GM18526 (cell line): Measurements from ENCODE around the gene PLXNB3.

Source experiments
- POLR2A ChIP-seq: IDR thresholded peaks from 3 replicates; pipeline ENCODE4 v1.6.1; 2011; ENCODE audit not compliant: insufficient read length; ENCODE audit errors: extremely low read depth

The PLXNB3 gene

DNA sequence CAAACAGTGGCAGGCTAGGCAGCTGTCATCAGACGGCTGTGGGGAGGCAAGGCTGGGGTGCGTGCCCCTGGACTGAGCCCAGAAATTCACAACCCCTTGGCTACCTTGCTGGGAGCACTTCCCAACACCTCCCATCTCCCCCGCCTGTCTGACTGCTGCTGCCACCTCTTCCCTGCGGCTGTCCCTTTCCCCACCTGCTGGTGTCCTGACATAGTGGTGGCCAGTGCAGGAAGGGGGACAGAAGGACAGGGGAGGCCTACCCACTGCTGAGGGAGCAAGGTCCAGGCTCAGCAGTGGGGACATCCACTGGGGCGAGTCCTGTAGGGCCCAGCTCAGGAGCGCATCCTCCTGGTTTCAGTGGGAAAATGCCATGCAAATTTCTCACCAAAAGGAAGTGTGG, 36.0 kb upstream of the PLXNB3 start:
- no peak for TF ChIP-seq POLR2A

DNA sequence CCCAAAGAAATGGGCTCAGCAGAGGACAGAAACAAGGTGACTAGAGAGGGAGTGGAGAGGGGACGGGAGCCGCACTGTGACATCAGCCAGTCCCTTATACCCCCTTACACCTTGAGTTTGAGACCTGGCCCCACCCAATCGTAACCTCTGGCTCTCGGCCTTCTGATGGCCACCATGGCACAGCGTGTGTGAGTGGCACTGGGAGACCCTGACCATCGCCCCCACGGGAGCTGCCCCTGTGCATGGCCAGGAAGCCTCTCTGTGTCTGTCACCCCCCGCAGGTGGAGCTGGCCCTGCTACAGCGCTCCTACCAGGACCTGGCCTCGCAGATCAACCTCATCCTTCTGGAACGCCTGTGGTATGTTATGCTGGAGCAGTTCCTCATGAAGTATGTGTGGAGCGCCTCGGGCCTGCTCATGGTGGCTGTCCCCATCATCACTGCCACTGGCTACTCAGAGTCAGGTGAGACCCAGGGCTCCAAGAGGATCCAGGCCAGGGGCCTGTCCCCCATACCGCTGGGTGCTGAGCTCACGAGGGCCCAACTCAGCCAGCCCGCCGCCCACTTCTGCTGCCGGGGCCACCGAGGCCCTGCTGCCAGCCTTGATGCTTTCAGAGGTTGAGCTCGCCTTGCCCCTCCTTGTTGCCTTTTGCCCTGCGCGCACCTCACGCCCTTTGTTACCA, 35.0 kb upstream of the PLXNB3 start:
- no peak for TF ChIP-seq POLR2A

DNA sequence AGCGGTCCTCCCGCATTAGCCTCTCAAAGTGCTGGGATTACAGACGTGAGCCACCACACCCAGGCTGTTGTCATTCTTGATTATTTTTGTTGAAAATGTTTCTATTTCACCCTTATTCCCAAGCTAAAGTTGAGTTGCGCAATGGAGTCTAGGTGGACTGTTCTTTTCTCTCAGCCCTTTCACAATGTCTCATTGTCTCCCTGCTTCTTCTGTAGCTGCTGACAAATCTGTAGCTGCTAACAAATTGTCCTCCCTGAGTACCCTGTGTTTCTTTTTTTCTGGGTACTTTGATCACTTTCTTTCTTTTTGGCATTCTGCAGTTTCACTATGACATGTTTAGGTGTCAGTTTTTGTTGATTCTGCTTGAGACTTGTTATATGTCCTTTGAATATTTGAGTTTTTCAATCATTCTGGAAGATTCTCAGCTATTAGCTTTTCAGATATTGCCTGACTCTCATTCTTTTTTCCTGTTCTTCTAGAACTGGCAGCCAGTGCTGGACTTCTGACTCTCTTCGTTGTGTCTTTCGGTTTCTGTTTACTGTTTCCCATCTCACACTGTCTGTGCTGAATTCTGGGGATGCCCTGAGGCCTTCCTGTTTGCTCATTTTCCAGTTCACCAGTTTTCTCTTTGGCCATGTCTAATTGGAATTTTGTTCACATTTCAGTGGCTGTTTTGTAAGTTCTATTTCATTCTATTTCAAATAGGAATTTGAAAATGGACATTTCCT, 32.8 kb upstream of the PLXNB3 start:
- no peak for TF ChIP-seq POLR2A

DNA sequence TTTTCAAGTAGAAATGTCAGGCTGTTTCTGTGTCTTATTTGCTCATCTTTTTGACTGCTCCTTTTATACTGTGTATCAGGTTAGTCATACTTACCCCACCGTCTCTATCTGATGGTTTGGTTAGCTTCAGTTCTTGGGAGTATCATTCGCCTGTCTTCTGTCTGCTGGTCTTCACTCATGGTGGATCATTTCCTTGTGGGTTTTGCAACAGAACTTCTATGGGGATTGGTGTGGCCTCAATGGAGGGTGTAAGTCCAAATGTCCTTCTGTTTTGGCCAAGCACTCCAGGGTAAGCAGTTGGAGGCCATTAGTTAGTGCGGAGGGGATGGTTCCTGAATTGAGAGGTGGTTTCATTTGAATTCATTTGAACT, 32.2 kb upstream of the PLXNB3 start:
- no peak for TF ChIP-seq POLR2A

DNA sequence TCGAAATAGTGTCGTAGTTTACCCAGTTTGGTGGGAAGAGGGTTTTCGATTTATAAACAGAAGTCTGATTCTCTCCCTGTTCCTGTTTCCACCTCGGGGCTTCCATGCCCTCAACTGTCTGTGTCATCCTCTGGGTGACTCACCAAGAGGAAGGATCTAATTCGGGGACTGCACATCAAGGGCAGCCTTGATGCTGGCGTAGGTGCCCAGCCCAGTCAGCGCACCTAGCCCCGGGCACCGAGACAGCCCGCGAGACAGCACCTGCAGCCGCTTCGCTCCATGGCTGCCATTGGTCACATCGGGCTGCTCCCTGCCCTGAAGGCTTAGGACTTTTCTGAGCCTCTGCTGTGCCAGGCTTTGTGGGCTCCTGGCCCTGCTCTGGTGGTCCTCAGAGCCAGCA, 31.6 kb upstream of the PLXNB3 start:
- no peak for TF ChIP-seq POLR2A

DNA sequence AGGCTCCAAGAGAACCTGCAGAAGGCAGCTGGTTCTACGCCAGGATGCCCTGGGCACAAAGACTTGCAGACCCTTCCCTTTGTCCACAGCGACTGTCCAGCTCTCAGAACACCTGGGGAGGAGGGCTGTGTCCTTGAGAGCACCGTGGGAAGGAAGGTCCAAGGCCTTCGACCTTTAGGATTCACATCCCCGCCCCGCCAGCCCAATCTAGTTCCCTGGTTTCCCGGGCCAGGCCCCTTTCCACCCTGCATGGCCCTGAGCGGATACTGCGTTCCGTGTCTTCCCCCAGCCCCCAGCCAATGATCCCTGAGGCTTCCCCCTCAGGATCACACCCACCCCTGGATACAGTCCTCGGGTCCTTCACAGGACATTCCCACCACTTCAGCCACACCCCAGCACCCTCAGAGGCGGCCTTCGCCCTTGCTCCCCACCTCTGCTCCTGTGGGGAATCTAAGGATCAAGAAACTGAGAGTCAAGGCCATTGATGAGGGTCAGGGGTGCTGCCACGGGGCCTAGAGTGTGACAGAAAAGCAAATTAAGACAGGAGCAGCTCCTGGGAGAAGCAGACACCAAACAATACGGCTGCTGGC, 30.3 kb upstream of the PLXNB3 start:
- no peak for TF ChIP-seq POLR2A

DNA sequence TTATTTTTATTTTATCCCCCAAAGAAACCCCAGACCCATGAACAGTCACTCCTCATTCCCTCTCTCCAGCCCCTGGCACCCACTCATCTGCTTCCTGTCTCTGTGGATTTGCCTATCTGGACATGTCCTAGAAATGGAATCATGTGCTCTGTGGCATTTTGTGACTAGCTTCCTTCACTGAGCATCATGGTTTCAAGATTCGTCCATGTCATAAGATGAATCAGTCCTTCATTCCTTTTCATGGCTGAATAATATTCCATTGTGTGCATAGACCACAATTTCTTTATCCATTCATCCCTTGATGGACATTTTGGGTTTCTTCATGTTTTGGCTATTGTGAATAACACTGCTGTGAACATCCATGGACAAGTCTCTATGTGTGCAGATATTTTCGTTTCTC, 29.2 kb upstream of the PLXNB3 start:
- no peak for TF ChIP-seq POLR2A

DNA sequence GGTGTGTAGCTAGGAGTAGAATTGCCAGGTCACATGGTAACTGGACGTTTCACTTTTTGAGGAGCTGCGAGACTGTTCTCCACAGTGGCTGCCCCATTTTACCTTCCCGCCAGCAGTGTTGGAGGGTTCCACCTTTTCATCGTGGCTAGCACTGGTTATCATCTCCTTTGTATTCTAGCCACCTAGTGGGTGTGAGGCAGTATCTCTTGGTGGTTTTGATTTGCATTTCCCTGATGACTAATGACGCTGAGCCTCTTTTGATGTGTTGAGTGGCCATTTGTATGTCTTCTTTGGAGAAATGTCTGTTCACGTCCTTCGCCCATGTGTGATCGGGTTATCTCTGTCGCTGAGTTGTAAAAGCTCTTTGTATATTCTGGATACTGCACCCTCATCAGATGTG, 28.8 kb upstream of the PLXNB3 start:
- TF ChIP-seq POLR2A: no peak

DNA sequence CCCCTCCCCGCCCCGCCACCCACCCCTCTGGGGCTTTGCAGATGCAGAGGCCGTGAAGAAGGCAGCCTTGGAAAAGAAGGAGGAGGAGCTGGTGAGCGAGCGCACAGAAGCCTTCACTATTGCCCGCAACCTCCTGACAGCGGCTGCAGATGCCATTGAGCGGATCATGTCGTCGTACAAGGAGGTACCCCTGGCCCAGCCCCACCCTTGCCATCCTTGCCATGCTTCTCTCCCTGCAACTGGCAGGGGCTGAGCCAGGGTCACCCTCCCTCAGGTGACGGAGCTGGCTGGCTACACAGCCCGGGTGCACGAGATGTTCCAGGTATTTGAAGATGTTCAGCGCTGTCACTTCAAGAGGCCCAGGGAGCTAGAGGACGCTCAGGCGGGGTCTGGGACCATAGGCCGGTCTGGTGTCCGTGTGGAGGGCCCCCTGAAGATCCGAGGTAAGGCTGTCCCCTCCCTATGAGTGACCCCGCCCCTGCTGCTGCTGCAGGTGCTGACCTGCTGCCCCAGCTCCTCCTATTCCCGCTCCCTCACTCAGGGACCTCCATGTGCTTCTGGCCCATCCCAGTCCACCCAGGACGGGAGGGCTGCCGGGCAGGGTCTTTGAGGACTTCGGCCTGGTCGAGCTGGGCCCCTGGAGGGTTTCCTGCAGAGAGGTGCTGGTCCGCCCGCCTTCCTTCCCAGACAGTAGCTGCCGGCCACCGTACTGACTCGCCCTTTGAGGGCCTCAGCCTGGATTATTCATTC, 27.8 kb upstream of the PLXNB3 start:
- TF ChIP-seq POLR2A: no peak

DNA sequence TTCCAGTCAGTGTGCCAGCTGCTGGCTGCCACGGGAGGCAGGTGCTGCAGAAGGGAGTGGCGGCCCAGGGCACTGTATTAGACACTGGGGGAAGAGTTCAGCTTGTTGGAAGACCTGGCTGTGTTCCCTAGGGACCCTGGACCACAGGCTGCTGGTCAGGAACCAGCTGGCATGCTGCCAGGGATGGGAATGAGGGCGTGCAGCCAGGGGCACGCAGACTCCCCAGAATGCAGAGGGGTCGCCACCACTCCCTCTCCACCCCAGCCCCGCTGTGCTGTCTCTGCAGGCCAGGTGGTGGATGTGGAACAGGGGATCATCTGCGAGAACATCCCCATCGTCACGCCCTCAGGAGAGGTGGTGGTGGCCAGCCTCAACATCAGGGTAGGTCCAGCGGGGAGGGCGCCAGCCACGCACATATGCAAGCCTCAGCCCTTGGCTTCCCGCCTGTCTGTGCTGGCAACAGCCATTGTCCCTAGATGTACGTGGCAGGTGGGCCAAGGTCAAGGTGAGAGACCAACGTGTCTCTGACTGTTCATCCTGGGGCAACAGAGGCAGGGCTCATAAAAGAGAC, 27.1 kb upstream of the PLXNB3 start:
- no peak for TF ChIP-seq POLR2A

DNA sequence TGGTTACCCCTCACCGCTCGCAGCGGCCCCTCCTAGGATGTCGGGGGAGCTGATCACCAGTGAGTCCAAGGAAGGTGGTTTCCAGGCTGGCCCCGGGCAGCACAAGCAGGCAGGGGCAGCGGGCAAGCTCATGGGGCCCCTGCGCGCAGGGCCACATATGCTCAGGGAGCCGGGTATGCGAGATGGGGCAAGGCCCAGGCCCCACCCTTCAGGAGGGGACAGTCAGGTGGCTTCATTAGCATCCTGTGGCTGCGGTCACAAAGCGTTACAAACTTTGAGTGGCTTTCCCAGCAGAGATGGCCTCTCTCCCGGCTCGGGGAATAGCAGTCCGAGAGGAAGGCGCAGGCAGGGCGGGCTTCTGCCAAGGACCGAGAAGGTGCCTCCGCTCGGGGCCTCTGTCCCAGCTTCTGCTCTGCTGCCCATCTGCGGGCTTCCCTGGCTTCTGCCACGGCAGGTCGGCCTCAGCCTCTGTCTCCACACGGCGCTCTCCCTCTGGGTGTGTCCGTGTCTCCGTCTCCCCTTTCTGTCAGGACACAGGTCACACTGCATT, 25.9 kb upstream of the PLXNB3 start:
- TF ChIP-seq POLR2A: no peak

DNA sequence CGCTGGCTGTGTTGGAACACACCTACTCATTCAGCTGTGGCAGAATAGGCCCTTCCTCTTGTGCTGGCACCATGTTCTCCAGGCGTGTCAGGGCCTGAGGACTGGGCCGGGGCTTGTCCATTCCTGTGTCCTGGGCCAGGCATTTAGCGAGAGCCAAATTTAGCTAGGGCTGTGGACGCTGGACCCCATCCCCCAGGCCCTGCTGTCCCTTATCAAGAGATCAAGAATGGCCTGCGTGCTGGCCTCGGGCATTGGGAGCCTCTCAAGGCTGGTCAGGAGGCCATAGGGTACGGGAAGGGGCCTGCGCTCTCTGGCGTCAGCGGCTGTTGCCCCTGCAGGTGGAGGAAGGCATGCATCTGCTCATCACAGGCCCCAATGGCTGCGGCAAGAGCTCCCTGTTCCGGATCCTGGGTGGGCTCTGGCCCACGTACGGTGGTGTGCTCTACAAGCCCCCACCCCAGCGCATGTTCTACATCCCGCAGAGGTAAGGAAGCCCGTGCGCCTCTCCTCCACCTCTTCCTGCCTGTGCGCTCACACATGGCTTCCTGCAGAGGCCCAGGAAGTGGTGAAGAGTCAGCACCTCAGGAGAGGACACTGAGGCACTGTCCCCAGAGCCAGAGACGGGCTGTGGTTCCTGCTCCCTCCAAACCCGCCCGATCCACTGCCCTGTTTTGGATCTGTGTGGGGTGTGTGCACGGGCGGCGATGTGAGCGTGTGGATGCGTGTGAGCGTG, 24.1 kb upstream of the PLXNB3 start:
- TF ChIP-seq POLR2A: no peak

DNA sequence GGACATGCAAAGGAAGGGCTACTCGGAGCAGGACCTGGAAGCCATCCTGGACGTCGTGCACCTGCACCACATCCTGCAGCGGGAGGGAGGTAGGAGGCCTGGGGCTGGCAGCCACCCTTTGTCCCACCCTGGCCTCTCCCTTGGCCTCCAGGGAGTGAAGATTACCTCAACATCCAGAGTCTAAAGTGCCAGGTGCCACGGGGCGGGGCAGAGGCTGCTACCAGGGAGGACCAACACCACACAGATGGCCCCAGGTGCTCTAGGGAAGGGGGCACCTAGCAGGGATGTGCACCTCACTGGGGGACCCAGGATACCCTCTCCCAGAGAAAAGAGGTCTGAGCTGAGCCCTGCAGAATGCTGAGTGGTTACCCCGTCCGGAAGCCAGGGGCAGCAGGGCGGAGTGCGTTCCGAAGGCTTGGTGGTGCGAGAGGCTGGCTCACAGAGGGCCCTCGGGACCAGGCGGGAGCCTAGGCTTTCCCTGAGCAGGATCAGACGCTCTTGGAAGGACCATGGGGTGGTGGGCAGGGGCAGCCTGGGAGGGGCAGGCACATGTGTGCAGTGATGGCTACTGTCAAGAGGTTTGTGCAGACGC, 23.3 kb upstream of the PLXNB3 start:
- TF ChIP-seq POLR2A: no peak

DNA sequence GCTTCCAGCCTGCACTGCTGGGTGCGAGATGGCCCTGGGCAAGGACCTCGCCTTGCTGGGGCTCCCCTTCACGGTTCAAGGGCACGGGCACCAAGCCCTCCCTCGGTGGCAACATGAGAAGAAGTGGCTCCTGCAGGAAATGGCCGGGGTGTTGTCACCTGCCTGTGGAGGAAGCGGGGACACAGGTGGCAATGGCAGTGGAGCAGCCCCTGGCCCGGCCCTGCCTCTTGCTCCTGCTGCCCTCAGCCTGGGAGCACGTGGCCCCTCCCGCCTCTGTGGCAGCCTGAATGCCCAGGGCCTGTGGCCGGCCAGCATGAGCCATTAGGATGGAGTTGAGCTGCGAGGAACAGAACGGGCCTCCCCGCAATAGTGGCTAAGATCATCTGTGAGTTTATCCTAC, 22.6 kb upstream of the PLXNB3 start:
- TF ChIP-seq POLR2A: no peak
